ACC112 (cell line): Measurements from ENCODE around the gene C11orf97.
"Not testable (repeated sequence)": the region's sequence is repeated elsewhere in the genome, so short reads cannot be mapped to it uniquely, and the experiment has no call there.

Source experiments
- H2AFZ ChIP-seq: fragments of 200-600 bp; sonication (generic); one replicate; pipeline ENCODE4 v1.6.0; 2017; ENCODE audit warnings: antibody characterized with exemption, low read length; ENCODE audit not compliant: unreplicated experiment
- H3K27ac ChIP-seq: fragments of 200-600 bp; sonication (generic); 2 replicates; pipeline ENCODE4 v1.5.1; 2014; ENCODE audit warnings: low read depth, mild to moderate bottlenecking, antibody characterized with exemption, low read length, moderate library complexity
- H3K27me3 ChIP-seq: fragments of 200-600 bp; sonication (generic); 2 replicates; pipeline ENCODE4 v1.6.1; 2014; ENCODE audit warnings: mild to moderate bottlenecking, antibody characterized with exemption, low read length, moderate library complexity, mixed read lengths; ENCODE audit not compliant: insufficient read depth
- H3K36me3 ChIP-seq: fragments of 200-600 bp; sonication (generic); 2 replicates; pipeline ENCODE4 v1.6.1; 2016; ENCODE audit warnings: mild to moderate bottlenecking, antibody characterized with exemption, low read length, moderate library complexity, mixed read lengths; ENCODE audit not compliant: insufficient read depth
- H3K4me1 ChIP-seq: fragments of 200-600 bp; sonication (generic); one replicate; pipeline ENCODE4 v1.6.1; 2016; ENCODE audit warnings: low read length, mixed read lengths; ENCODE audit not compliant: insufficient read depth, unreplicated experiment, control insufficient read depth
- H3K4me3 ChIP-seq: fragments of 200-600 bp; sonication (generic); 2 replicates; pipeline ENCODE4 v1.5.1; 2014; ENCODE audit warnings: mild to moderate bottlenecking, low read depth, low read length
- H3K79me2 ChIP-seq: fragments of 200-600 bp; sonication (generic); one replicate; pipeline ENCODE4 v1.6.0; 2016; ENCODE audit warnings: low read length; ENCODE audit not compliant: control insufficient read depth, unreplicated experiment, insufficient read depth

C11orf97 gene

GRCh38 chr11:94501522-94501921, 10.7 kb upstream of the C11orf97 start:
- no peak overlapping the region for H3K4me3 ChIP-seq
- 0 out of 2 replicates have a peak, but pooled peaks cover 3% of the 10 kb centered on the region for H3K36me3 ChIP-seq
- no peak overlapping the region for H3K27ac ChIP-seq
- H3K79me2 ChIP-seq = no peaks in the 10 kb centered on the region
- H3K4me1 ChIP-seq = no peaks in the 10 kb centered on the region
- H2AFZ ChIP-seq = no peak overlapping the region
- no peaks in the 10 kb centered on the region for H3K27me3 ChIP-seq

- H3K79me2 ChIP-seq = no peaks in the 10 kb centered on the region
- no peaks in the 10 kb centered on the region for H3K27me3 ChIP-seq
- H3K27ac ChIP-seq = no peak overlapping the region
- H3K36me3 ChIP-seq = no peaks in the 10 kb centered on the region
- H3K4me1 ChIP-seq = no peaks in the 10 kb centered on the region
- H3K4me3 ChIP-seq = no peak overlapping the region
- H2AFZ ChIP-seq = no peak overlapping the region
Observed at GRCh38 chr11:94504689-94505293, 7.5 kb upstream of the C11orf97 start.

DNA sequence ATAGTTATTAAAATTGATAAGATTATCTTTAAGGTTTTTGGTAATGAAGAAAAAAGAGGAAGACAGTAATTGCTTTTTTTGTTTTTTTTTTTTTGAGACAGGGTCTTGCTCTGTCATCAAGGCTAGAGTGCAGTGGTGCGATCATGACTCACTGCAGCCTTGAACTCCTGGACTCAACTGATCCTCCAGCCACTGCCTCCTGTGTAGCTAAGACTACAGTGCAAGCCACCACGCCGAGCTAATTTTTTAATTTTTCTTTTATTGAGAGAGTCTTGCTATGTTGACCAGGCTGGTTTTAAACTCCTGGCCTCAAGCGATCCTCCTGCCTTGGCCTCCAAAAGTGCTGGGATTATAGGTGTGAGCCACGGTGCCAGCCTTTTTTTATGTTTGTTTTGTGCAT, 5.7 kb upstream of the C11orf97 start:
- H3K4me1 ChIP-seq, H3K27me3 ChIP-seq, H3K4me3 ChIP-seq, H3K27ac ChIP-seq, H3K36me3 ChIP-seq, H3K79me2 ChIP-seq, H2AFZ ChIP-seq: not testable (repeated sequence)

- Histone ChIP-seq H3K79me2 (no peaks in the 10 kb centered on the region), H2AFZ (no peak overlapping the region), H3K36me3 (no peaks in the 10 kb centered on the region), H3K27me3 (no peaks in the 10 kb centered on the region), H3K27ac (no peak overlapping the region), H3K4me1 (no peaks in the 10 kb centered on the region), H3K4me3 (no peak overlapping the region)
Observed at GRCh38 chr11:94507485-94507884, 4.8 kb upstream of the C11orf97 start.

DNA sequence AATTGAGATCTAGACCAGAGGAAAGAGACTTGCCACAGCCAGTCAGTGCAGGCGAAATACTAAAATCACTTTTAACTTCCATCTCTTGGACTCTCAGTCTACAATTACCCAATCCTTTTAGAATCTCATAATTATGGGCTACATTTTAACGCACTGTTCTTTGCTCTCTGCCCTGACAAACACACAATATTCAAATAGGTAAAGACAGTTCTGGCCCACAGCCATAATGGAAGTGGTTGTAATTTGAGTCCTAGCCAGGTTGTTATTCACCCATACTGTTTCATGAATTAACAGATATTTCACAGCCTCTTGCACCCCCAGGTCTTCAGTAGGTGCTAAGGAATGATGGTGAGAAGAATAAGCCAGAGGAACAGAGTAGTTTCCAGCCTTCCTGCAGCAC, 830 bp downstream of the C11orf97 start:
- Histone ChIP-seq H2AFZ (no peak overlapping the region), H3K79me2 (no peaks in the 10 kb centered on the region)

DNA sequence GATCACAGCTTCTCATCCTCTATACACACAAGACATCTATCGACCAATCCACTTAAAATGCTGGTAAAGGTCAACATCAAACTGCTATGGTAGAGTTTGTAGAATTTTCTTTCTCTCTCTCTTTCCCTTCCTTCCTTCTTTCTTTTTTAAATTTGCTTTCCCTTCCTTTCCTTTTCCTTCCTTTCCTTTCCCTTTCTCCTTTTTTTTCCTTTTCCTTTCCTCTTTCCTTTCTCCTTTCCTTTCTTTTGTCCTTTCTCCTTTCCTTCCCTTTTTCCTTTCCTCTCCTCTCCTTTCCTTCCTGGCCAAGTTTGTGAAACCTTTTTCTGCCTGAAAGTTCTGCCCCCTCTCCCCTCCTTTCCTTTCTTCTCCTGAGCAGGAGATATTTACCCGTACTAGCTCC, 3.1 kb downstream of the C11orf97 start:
- Histone ChIP-seq H3K27me3 (0 out of 2 replicates have a peak, but pooled peaks cover 7% of the 10 kb centered on the region), H3K79me2 (no peaks in the 10 kb centered on the region), H3K27ac (no peak overlapping the region), H3K36me3 (no peaks in the 10 kb centered on the region), H3K4me1 (no peaks in the 10 kb centered on the region), H2AFZ (no peak overlapping the region), H3K4me3 (no peak overlapping the region)

More for the DNA sequence above, 830 bp downstream of the C11orf97 start:
- Histone ChIP-seq H3K27ac (no peak overlapping the region), H3K36me3 (no peaks in the 10 kb centered on the region), H3K27me3 (0 out of 2 replicates have a peak, but pooled peaks cover 7% of the 10 kb centered on the region), H3K4me3 (peak overlapping the region; percentile 83; the same call in 1 of the 2 replicates), H3K4me1 (no peaks in the 10 kb centered on the region)

- Histone ChIP-seq H3K4me3 (no peak overlapping the region), H3K79me2 (no peaks in the 10 kb centered on the region), H3K27me3 (0 out of 2 replicates have a peak, but pooled peaks cover 7% of the 10 kb centered on the region), H2AFZ (no peak overlapping the region), H3K4me1 (no peaks in the 10 kb centered on the region), H3K27ac (no peak overlapping the region), H3K36me3 (no peaks in the 10 kb centered on the region)
Observed at GRCh38 chr11:94516725-94517124, 4.5 kb downstream of the C11orf97 start.

GRCh38 chr11:94518300-94518699, 6.0 kb downstream of the C11orf97 start:
- H3K79me2 ChIP-seq = no peaks in the 10 kb centered on the region
- no peak overlapping the region for H3K4me3 ChIP-seq
- H3K27me3 ChIP-seq = 0 out of 2 replicates have a peak, but pooled peaks cover 7% of the 10 kb centered on the region
- no peaks in the 10 kb centered on the region for H3K4me1 ChIP-seq
- no peak overlapping the region for H2AFZ ChIP-seq
- no peak overlapping the region for H3K27ac ChIP-seq
- H3K36me3 ChIP-seq = no peaks in the 10 kb centered on the region

DNA sequence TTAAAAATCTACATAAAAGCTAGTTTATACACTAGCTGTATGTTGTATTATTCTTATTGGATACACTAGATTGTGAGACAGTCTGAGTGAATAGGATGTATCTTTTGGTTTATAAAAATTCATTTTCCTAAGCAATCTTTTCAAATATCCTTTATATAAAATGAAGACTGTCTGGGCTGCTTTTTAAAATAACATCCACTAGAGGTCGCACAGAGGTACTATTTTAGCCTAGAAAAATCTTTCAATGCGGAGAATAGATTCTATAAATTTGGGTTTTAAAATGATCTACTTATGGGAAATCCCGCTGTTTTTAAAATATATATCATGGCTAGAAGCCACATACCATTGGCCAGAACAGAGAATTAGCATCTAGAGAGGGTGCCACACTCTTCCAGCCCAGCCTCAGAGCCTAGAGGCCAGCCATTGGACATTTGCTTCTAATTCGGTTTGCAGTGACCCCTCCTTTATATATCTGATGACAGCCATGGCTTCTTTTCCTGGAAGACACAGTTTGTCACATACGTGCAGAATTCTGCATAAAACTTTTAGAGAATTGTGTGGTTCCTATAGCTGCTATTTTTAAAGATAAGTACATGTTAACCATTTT, 7.3 kb downstream of the C11orf97 start:
- Histone ChIP-seq H2AFZ (peak overlapping the region; percentile 35), H3K27ac (no peak overlapping the region), H3K36me3 (no peaks in the 10 kb centered on the region), H3K27me3 (0 out of 2 replicates have a peak, but pooled peaks cover 7% of the 10 kb centered on the region), H3K4me1 (no peaks in the 10 kb centered on the region), H3K4me3 (no peak overlapping the region), H3K79me2 (no peaks in the 10 kb centered on the region)

GRCh38 chr11:94521684-94522083, 9.4 kb downstream of the C11orf97 start:
- Histone ChIP-seq H3K27me3 (no peaks in the 10 kb centered on the region), H3K4me1 (no peaks in the 10 kb centered on the region), H3K79me2 (no peaks in the 10 kb centered on the region), H3K27ac (no peak overlapping the region), H2AFZ (no peak overlapping the region), H3K4me3 (no peak overlapping the region), H3K36me3 (no peaks in the 10 kb centered on the region)

DNA sequence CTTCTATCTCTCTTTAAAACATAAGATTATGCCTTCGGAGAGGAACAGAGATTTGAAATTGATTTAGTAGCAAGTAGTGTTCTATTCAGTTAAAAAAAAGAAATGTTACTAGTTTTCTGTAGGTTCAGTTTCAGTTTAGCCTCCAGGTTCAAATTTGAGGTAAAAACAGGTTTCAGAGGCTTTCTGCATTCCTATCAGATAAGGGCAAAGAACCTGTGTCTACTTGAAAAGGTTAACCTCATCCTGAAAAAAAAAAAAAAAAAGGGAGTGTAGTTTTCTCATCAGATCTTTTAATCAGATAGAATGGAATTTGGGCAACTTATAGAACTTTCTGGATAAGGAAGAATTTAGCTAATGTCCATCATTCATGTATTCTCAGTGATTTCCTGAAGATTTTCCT, 12.1 kb downstream of the C11orf97 start:
- no peaks in the 10 kb centered on the region for H3K27me3 ChIP-seq
- no peaks in the 10 kb centered on the region for H3K4me1 ChIP-seq
- no peaks in the 10 kb centered on the region for H3K36me3 ChIP-seq
- H3K79me2 ChIP-seq = no peaks in the 10 kb centered on the region
- no peak overlapping the region for H3K27ac ChIP-seq
- no peak overlapping the region for H2AFZ ChIP-seq
- H3K4me3 ChIP-seq = no peak overlapping the region
